ENCODE measurements around the gene PYY. TPM values are rescaled to one million over a fixed set of nuclear protein-coding genes. Genes with fewer than 3 reads are reported as not detected.
A peak's percentile ranks its signal among the peaks of the same experiment; 100 is the strongest.

The PYY gene
- total RNA-seq, 2 experiments from 2014 or later = not detected

GRCh38 chr17:43907425-43907981 lies 46.2 kb downstream of the PYY start, which contains the start of gene MPP2:
Gene MPP2 (minus strand): TSS chr17:43907536. CDS start chr17:43904460, 3,076 bp downstream.
- BruUV-seq (replicated peaks) = no TSS peak
- ChIA-PET CTCF (ENCODE audit: unreplicated experiment) (no interaction called here), POLR2A (no interaction called here)
- peak within 1 kb of the TSS; percentile 52 for H2AFZ ChIP-seq (ENCODE audit: low read length)
- no peak within 1 kb of the TSS for H3K27ac ChIP-seq (ENCODE audit: low read depth, low read length, poor library complexity, severe bottlenecking)
- H3K9me2 ChIP-seq (ENCODE audit: insufficient read depth, low read length) = no peaks in the 10 kb centered on the region
- H3K9me3 ChIP-seq (ENCODE audit: low read length) = no peaks in the 10 kb centered on the region
- no peaks in the 10 kb centered on the region for H3K79me2 ChIP-seq (ENCODE audit: insufficient read depth, low read depth, low read length)
- peaks cover 12% of the 10 kb centered on the region for H3K4me1 ChIP-seq (ENCODE audit: insufficient read depth, low read length, poor library complexity, severe bottlenecking)
- peak within 1 kb of the TSS; percentile 69 for H3K4me2 ChIP-seq (ENCODE audit: low read length)
- TF ChIP-seq CTCF (conservative IDR thresholded peaks at IDR 0.05; ENCODE audit: low read length) = no peak
- no peak for TF ChIP-seq EZH2phosphoT487 (IDR thresholded peaks at IDR 0.05; ENCODE audit: borderline replicate concordance, low read depth, low read length)
- intact Hi-C loops (cut with micrococcal nuclease; ENCODE audit: unreplicated experiment) = no loop called here
- DNase-seq (ENCODE audit: low spot score) = peak; percentile 68
- no peaks in the 10 kb centered on the region for H3K36me3 ChIP-seq (ENCODE audit: insufficient read depth, low read length)
- peak within 1 kb of the TSS; percentile 53 for H3K4me3 ChIP-seq (ENCODE audit: low read depth, low read length, poor library complexity, severe bottlenecking)
- H4K20me1 ChIP-seq (ENCODE audit: insufficient read depth, low read length) = no peaks in the 10 kb centered on the region

DNA sequence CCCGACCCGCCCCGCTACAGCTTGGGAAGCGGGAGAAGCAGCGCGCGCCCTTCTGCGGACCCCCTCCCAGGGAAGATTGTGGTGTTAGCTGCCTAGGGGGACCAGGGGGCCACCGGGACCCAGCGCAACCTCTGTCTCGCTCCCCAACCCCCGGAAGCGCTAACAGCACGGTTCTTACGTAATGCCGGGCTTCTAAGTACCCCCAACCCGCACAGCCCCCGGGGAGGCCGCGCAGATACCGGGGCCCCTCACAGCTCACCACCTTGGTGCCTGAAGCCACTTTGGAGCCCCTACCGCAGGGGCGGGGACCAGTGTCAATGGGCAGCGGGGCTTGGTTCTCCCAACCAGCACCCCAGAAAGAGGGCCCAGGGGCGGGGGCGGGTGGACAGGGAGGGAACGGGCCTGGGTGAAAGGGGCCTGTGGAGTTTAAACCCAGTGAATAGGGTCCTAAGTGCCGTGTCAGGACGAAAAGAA lies 46.8 kb downstream of the PYY start:
- H3K27ac ChIP-seq (ENCODE audit: low read depth, low read length, poor library complexity, severe bottlenecking) = no peak overlapping the region
- intact Hi-C loops (cut with micrococcal nuclease; ENCODE audit: unreplicated experiment) = no loop called here

More for the DNA sequence above, 46.8 kb downstream of the PYY start:
- Histone ChIP-seq H3K4me2 (ENCODE audit: low read length) (peak overlapping the region; percentile 69), H3K79me2 (ENCODE audit: insufficient read depth, low read depth, low read length) (no peaks in the 10 kb centered on the region), H3K4me3 (ENCODE audit: low read depth, low read length, poor library complexity, severe bottlenecking) (peak overlapping the region; percentile 53), H4K20me1 (ENCODE audit: insufficient read depth, low read length) (no peaks in the 10 kb centered on the region), H3K4me1 (ENCODE audit: insufficient read depth, low read length, poor library complexity, severe bottlenecking) (peaks cover 12% of the 10 kb centered on the region), H3K9me2 (ENCODE audit: insufficient read depth, low read length) (no peaks in the 10 kb centered on the region), H3K36me3 (ENCODE audit: insufficient read depth, low read length) (no peaks in the 10 kb centered on the region), H3K9me3 (ENCODE audit: low read length) (no peaks in the 10 kb centered on the region), H2AFZ (ENCODE audit: low read length) (peak overlapping the region; percentile 52)
- CTCF ChIA-PET (ENCODE audit: unreplicated experiment) = no interaction called here
- TF ChIP-seq EZH2phosphoT487 (IDR thresholded peaks at IDR 0.05; ENCODE audit: borderline replicate concordance, low read depth, low read length) (no peak), CTCF (conservative IDR thresholded peaks at IDR 0.05; ENCODE audit: low read length) (no peak)
- no TSS peak for BruUV-seq (replicated peaks)
- DNase-seq (ENCODE audit: low spot score) = no peak
- POLR2A ChIA-PET = no interaction called here
